HL-60 (cell line): Measurements from ENCODE around the gene NPNT.

Experiments used
- DNase-seq, 2 experiments: peaks; one replicate each; pipeline ENCODE4 v3.0.0-alpha.2; 2010 to 2020; ENCODE audit warnings: low read depth in 1 of 2, low spot score in 1 of 2
- H3K27ac ChIP-seq: fragments of 250-450 bp; sonication (Bioruptor Pico); replicated peaks from 2 replicates; pipeline ENCODE4 v1.5.1; 2020; ENCODE audit warnings: mild to moderate bottlenecking, moderate library complexity
- H3K27me3 ChIP-seq: fragments of 250-450 bp; sonication (Bioruptor Pico); 2 replicates; pipeline ENCODE4 v1.5.1; 2021; ENCODE audit warnings: mild to moderate bottlenecking, moderate library complexity; ENCODE audit not compliant: insufficient read depth, poor library complexity, severe bottlenecking
- H3K4me3 ChIP-seq: replicated peaks from 2 replicates; pipeline ENCODE4 v1.5.1; 2011; ENCODE audit warnings: mild to moderate bottlenecking, control low read depth, low read length; ENCODE audit not compliant: insufficient read depth
- GABPA ChIP-seq: IDR thresholded peaks from 2 replicates; pipeline ENCODE4 v1.6.1; 2012; ENCODE audit warnings: low read depth
- POLR2AphosphoS5 ChIP-seq: IDR thresholded peaks from 2 replicates; pipeline ENCODE4 v1.6.1; 2012; ENCODE audit warnings: low read depth
- SPI1 ChIP-seq: IDR thresholded peaks from 2 replicates; pipeline ENCODE4 v1.6.1; 2012; ENCODE audit warnings: low read depth, mild to moderate bottlenecking, borderline replicate concordance
- TF ChIP-seq, protein P1 (sequence below): IDR thresholded peaks from one replicate; pipeline ENCODE4 v1.5.1; 2011; ENCODE audit warnings: low read length, control low read depth, inconsistent platforms; ENCODE audit not compliant: insufficient read depth
- TF ChIP-seq, protein P2 (sequence below): IDR thresholded peaks from 2 replicates; pipeline ENCODE4 v1.6.1; 2012; ENCODE audit warnings: low read depth; ENCODE audit not compliant: insufficient replicate concordance

NPNT gene

DNA sequence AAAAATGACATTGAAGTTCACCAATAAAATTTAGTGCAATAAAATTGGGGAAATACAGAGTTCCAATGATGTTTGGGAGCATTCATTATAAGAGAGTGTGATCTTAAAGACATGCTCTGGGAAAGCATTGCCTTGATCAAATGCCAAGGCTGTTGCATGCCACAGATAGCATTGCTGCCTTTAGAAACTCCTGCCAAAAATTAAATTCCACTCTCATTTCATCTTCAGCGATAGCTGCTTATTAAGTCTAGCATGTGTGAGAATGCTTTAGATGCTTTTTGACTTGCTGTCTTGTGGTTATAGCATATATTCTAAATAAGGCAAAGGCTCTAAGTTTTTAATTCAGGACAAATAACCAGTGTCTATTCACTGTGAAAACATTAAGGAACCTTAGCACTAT is 49.3 kb downstream of the NPNT start:
- DNase-seq, result no peak
- TF ChIP-seq GABPA, result no peak
- no peak for TF ChIP-seq POLR2AphosphoS5
- no peak for TF ChIP-seq SPI1
- TF ChIP-seq, protein P1, sequence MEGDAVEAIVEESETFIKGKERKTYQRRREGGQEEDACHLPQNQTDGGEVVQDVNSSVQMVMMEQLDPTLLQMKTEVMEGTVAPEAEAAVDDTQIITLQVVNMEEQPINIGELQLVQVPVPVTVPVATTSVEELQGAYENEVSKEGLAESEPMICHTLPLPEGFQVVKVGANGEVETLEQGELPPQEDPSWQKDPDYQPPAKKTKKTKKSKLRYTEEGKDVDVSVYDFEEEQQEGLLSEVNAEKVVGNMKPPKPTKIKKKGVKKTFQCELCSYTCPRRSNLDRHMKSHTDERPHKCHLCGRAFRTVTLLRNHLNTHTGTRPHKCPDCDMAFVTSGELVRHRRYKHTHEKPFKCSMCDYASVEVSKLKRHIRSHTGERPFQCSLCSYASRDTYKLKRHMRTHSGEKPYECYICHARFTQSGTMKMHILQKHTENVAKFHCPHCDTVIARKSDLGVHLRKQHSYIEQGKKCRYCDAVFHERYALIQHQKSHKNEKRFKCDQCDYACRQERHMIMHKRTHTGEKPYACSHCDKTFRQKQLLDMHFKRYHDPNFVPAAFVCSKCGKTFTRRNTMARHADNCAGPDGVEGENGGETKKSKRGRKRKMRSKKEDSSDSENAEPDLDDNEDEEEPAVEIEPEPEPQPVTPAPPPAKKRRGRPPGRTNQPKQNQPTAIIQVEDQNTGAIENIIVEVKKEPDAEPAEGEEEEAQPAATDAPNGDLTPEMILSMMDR, result no peak
- TF ChIP-seq, protein P2, sequence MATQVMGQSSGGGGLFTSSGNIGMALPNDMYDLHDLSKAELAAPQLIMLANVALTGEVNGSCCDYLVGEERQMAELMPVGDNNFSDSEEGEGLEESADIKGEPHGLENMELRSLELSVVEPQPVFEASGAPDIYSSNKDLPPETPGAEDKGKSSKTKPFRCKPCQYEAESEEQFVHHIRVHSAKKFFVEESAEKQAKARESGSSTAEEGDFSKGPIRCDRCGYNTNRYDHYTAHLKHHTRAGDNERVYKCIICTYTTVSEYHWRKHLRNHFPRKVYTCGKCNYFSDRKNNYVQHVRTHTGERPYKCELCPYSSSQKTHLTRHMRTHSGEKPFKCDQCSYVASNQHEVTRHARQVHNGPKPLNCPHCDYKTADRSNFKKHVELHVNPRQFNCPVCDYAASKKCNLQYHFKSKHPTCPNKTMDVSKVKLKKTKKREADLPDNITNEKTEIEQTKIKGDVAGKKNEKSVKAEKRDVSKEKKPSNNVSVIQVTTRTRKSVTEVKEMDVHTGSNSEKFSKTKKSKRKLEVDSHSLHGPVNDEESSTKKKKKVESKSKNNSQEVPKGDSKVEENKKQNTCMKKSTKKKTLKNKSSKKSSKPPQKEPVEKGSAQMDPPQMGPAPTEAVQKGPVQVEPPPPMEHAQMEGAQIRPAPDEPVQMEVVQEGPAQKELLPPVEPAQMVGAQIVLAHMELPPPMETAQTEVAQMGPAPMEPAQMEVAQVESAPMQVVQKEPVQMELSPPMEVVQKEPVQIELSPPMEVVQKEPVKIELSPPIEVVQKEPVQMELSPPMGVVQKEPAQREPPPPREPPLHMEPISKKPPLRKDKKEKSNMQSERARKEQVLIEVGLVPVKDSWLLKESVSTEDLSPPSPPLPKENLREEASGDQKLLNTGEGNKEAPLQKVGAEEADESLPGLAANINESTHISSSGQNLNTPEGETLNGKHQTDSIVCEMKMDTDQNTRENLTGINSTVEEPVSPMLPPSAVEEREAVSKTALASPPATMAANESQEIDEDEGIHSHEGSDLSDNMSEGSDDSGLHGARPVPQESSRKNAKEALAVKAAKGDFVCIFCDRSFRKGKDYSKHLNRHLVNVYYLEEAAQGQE, result no peak
- H3K4me3 ChIP-seq, result no peak overlapping the region
- no peak overlapping the region for H3K27ac ChIP-seq
- H3K27me3 ChIP-seq, result peaks cover 3% of the 10 kb centered on the region

DNA sequence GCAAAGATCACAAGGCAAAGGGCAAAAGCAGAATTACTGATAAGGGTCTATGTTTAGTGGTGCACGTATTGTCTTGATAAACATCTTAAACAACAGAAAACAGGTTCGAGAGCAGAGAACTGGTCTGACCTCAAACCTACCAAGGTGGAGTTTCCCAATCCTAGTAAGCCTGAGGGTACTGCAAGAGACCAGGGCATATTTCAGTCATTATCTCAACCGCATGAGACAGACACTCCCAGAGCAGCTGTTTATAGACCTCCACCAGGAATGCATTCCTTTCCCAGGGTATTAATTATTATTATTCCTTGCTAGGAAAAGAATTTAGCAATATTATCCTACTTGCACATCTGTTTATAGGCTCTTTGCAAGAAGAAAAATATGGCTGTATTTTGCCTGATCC is 51.5 kb downstream of the NPNT start:
- no peak for DNase-seq
- TF ChIP-seq SPI1, result no peak
- TF ChIP-seq GABPA, result no peak
- TF ChIP-seq, protein P2, result no peak
- TF ChIP-seq, protein P1, result no peak
- TF ChIP-seq POLR2AphosphoS5, result no peak
- H3K27me3 ChIP-seq, result no peaks in the 10 kb centered on the region
- no peak overlapping the region for H3K4me3 ChIP-seq
- no peak overlapping the region for H3K27ac ChIP-seq

DNA sequence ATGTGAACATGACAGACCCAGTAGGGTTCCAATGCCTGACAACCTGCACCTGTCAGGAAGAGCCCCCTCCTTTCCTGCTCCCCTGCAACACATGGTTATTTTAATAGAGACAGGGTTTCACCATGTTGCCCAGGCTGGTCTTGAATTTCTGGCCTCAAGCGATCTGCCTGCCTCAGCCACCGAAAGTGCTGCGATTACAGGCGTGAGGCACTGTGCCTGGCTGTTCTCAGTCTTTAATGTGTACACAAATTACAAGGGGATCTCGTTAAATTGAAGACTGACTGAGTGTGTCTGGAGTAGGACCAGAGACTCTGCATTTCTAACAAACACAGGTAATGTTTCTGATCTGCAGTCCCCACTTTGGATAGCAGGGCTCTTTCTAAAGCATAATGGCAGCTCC is 55.4 kb downstream of the NPNT start:
- Histone ChIP-seq H3K4me3 (no peak overlapping the region), H3K27ac (no peak overlapping the region), H3K27me3 (no peaks in the 10 kb centered on the region)
- no peak for DNase-seq
- TF ChIP-seq, protein P2, result no peak
- TF ChIP-seq SPI1 (no peak), GABPA (no peak), POLR2AphosphoS5 (no peak)
- TF ChIP-seq, protein P1, result no peak
